A549 (cell line): ENCODE data around the gene DLGAP5. TPM values are rescaled to one million over a fixed set of nuclear protein-coding genes. Genes with fewer than 3 reads are reported as not detected.

Experiments used
- ATAC-seq, 2 experiments: fragments of 200-7000 bp in 1 of 2; fragments of >200 bp in 1 of 2; cut with Nextera tagmentation in 1 of 2; cut with Tn5 transposase in 1 of 2; 3 replicates each; pipeline versions ENCODE4 v1.8.0 to v1.9.1; 2018 to 2020; ENCODE audit warnings: mild to moderate bottlenecking in 1 of 2, moderate library complexity in 1 of 2
- CTCF ChIA-PET: fragments of 300-600 bp; sonication (Branson Sonifier 250); formaldehyde crosslinking; extraction: SDS; loops from one replicate; lab custom pipeline; 2021; ENCODE audit warnings: antibody characterized with exemption, inconsistent platforms; lab: Yijun Ruan, JAX
- POLR2A ChIA-PET: fragments of 350-600 bp; formaldehyde crosslinking; extraction: SDS; loops from one replicate; lab custom pipeline; 2021; ENCODE audit warnings: antibody characterized with exemption, inconsistent platforms; lab: Yijun Ruan, JAX
- DNase-seq, 2 experiments: peaks; one replicate each; pipeline versions ENCODE4 v3.0.0 to v3.0.0-alpha.2; 2011 to 2016; ENCODE audit warnings: low read depth in 1 of 2, low spot score in 1 of 2
- FAIRE-seq: peaks from 2 replicates; lab custom pipeline; 2011; peaks lifted over from hg19 to GRCh38; lab: Jason Lieb, UNC
- H3K27ac ChIP-seq, 2 experiments: fragments of >200 bp; sonication (Bioruptor Twin); formaldehyde crosslinking; 3 replicates each; pipeline ENCODE4 v1.5.1; 2016 to 2017
- H3K4me1 ChIP-seq: fragments of >200 bp; sonication (Bioruptor Twin); formaldehyde crosslinking; 3 replicates; pipeline ENCODE4 v1.6.1; 2016
- H3K4me2 ChIP-seq: fragments of >200 bp; sonication (Bioruptor Twin); formaldehyde crosslinking; 3 replicates; pipeline ENCODE4 v1.6.1; 2016
- H3K4me3 ChIP-seq: fragments of >200 bp; sonication (Bioruptor Twin); formaldehyde crosslinking; 3 replicates; pipeline ENCODE4 v1.5.1; 2016
- H3K9me3 ChIP-seq: fragments of >200 bp; sonication (Bioruptor Twin); formaldehyde crosslinking; 3 replicates; pipeline ENCODE4 v1.6.1; 2016
- CBX8 ChIP-seq: fragments of 200-600 bp; sonication (generic); IDR thresholded peaks from 2 replicates; pipeline ENCODE4 v1.6.1; 2016
- EP300 ChIP-seq, 2 experiments: fragments of >200 bp; sonication (Bioruptor Twin); formaldehyde crosslinking; IDR thresholded peaks; 2 replicates in 1 of 2; 3 replicates in 1 of 2; pipeline ENCODE4 v1.6.1; 2016 to 2017
- FOSL2 ChIP-seq, 2 experiments: fragments of 450-650 bp in 1 of 2; fragments of >200 bp in 1 of 2; sonication (Bioruptor Twin) in 1 of 2; formaldehyde crosslinking; IDR thresholded peaks; 2 replicates each; pipeline versions ENCODE4 v1.5.0 to v1.6.1; 2016 to 2020; ENCODE audit warnings: mild to moderate bottlenecking in 1 of 2, moderate library complexity in 1 of 2
- HOXB13 ChIP-seq: fragments of 250-450 bp; sonication (Bioruptor Pico); IDR thresholded peaks from 2 replicates; pipeline ENCODE4 v1.5.0; 2020; ENCODE audit warnings: low read depth, mild to moderate bottlenecking, moderate library complexity
- HOXB5 ChIP-seq: fragments of 250-450 bp; sonication (Bioruptor Pico); IDR thresholded peaks from 2 replicates; pipeline ENCODE4 v1.5.0; 2020; ENCODE audit warnings: mild to moderate bottlenecking, moderate library complexity
- KDM1A ChIP-seq: fragments of 200-600 bp; sonication (generic); IDR thresholded peaks from 2 replicates; pipeline ENCODE4 v1.6.1; 2016; ENCODE audit warnings: low read depth, mild to moderate bottlenecking
- KDM5A ChIP-seq: fragments of 200-600 bp; sonication (generic); IDR thresholded peaks from 2 replicates; pipeline ENCODE4 v1.6.1; 2016; ENCODE audit warnings: antibody characterized with exemption, mild to moderate bottlenecking
- MYC ChIP-seq: IDR thresholded peaks from 2 replicates; pipeline ENCODE4 v1.6.1; 2012; ENCODE audit warnings: mild to moderate bottlenecking, inconsistent platforms, low read length, improper control_type of control experiment, borderline replicate concordance
- NFE2L2 ChIP-seq: fragments of 150-350 bp; conservative IDR thresholded peaks from 2 replicates; pipeline ENCODE4 v1.6.1; 2014; ENCODE audit warnings: low read length
- NR3C1 ChIP-seq: fragments of >200 bp; sonication (Bioruptor Twin); formaldehyde crosslinking; IDR thresholded peaks from 3 replicates; pipeline ENCODE4 v1.6.1; 2017
- PHF8 ChIP-seq: fragments of 200-600 bp; sonication (generic); IDR thresholded peaks from 2 replicates; pipeline ENCODE4 v1.6.1; 2016; ENCODE audit warnings: low read depth, mild to moderate bottlenecking, antibody characterized with exemption, moderate library complexity, borderline replicate concordance
- RARB ChIP-seq: fragments of 250-450 bp; sonication (Bioruptor Pico); IDR thresholded peaks from 2 replicates; pipeline ENCODE4 v1.8.0; 2021; ENCODE audit warnings: mild to moderate bottlenecking, moderate library complexity
- RCOR1 ChIP-seq: fragments of 150-350 bp; IDR thresholded peaks from 2 replicates; pipeline ENCODE4 v1.6.1; 2014; ENCODE audit warnings: antibody characterized with exemption, low read length, low read depth
- RFX5 ChIP-seq: fragments of 450-650 bp; IDR thresholded peaks from 2 replicates; pipeline ENCODE4 v1.7.1; 2014; ENCODE audit warnings: antibody characterized with exemption, mild to moderate bottlenecking, moderate library complexity
- TFCP2L1 ChIP-seq: fragments of 250-450 bp; sonication (Bioruptor Pico); IDR thresholded peaks from 2 replicates; pipeline ENCODE4 v1.5.0; 2021; ENCODE audit warnings: mild to moderate bottlenecking
- TP53 ChIP-seq: fragments of 250-450 bp; sonication (Bioruptor Pico); IDR thresholded peaks from 2 replicates; pipeline ENCODE4 v1.5.0; 2021; ENCODE audit warnings: mild to moderate bottlenecking, moderate library complexity
- ZC3H11A ChIP-seq: fragments of 450-650 bp; IDR thresholded peaks from 2 replicates; pipeline ENCODE4 v1.6.1; 2014; ENCODE audit warnings: antibody characterized with exemption, mild to moderate bottlenecking
- ZNF302 ChIP-seq: fragments of 250-450 bp; sonication (Bioruptor Pico); IDR thresholded peaks from 2 replicates; pipeline ENCODE4 v1.9.0; 2021; ENCODE audit warnings: inconsistent platforms, mild to moderate bottlenecking, moderate library complexity
- WGBS: methylation state at CpG from one replicate; pipeline ENCODE4 v1.1.6; 2017; ENCODE audit errors: missing lambda C conversion rate; 5-methylcytosine and 5-hydroxymethylcytosine counted together
- polyA plus RNA-seq, 4 experiments: library from polyadenylated mRNA; depleted of rRNA in 3 of 4; stranded (reverse); fragments of >200 nt; fragmentation: RNase III in 1 of 4; extraction: RNeasy Plus Mini Kit Qiagen cat#74134 plus additional on column Dnase treatment in 1 of 4; gene quantifications; 2 replicates in 3 of 4; 3 replicates in 1 of 4; pipeline ENCODE4 v1.2.3, GENCODE V29; 2011 to 2017
- TF ChIP-seq, protein P1 (sequence below): fragments of 450-650 bp; IDR thresholded peaks from 2 replicates; pipeline ENCODE4 v1.6.1; 2014; ENCODE audit warnings: antibody characterized with exemption
- TF ChIP-seq, protein P2 (sequence below): fragments of >200 bp; sonication (Bioruptor Twin); formaldehyde crosslinking; IDR thresholded peaks from 3 replicates; pipeline ENCODE4 v1.6.1; 2016

DLGAP5 gene
- polyA plus RNA-seq, 2 of the 4 experiments (the other 2 are of a cell fraction), result 46.1 to 46.6 TPM

DNA sequence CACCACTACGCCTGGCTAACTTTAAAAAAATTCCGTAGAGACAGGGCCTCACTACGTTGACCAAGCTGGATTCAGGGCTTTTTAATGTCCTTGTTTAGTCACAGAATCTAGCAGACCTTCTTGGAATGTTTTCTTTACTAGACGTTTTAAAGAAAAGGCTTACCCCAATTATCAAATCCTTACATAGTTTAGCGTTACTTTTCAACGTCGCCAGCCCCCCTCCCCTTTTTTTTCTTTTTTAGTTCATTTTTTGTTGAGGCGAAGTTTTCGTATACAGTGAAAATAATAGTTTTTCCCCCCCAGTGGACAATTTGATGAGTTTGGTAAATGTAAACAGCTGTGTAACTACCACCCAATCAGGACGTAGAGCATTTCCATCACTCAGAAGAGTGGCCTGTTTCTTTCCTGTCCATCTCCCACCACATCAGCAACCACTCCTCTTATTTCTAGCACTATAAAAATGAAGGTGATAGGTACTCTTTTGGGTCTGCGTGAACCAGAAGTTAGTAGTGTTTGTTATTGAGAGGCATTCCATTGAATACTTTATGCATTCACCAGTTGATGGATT lies 753 bp upstream of the DLGAP5 start:
- Histone ChIP-seq H3K4me1 (peaks cover 13% of the 10 kb centered on the region), H3K4me3 (peak overlapping the region; percentile 86), H3K4me2 (peak overlapping the region; percentile 66), H3K9me3 (no peaks in the 10 kb centered on the region), H3K27ac (peak overlapping the region; percentile 64 to 77)
- no peak for TF ChIP-seq NR3C1
- peak; percentile 48; the same call in 1 of the 2 replicates for TF ChIP-seq PHF8
- 23% methylated on average over 11 of the region's 11 CpGs for WGBS
- FAIRE-seq (no peak), DNase-seq (peak in 1 of 2 experiments; percentile 13), ATAC-seq (peak in 1 of 2 experiments; percentile 18; a peak in 1 of 6 replicates)
- POLR2A ChIA-PET, result interaction anchor here (0.7 to 1.2 kb wide), 2 partner anchors 89 to 141 kb away, joined by 3 read pairs; partner anchors contain the start of gene MAPK1IP1L
- CTCF ChIA-PET, result interaction anchor here (1.1 kb wide), 2 partner anchors 9 to 21 kb away, joined by 4 to 6 read pairs; no protein-coding TSS in a partner anchor

DNA sequence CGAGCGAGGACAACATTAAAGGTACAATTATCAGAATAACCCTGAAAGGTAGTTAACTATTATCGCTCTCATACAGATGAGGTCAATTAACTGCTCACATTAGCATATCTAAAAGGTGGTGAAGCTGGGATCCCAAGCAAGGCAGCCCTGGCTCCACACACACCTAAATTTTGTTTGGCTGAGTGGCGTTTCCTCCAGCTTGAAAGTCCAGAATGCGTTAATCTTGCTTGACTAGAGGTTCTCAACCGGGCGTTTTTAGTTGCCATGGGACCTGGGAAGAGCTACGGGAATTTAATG lies 531 bp downstream of the DLGAP5 start:
- peaks cover 13% of the 10 kb centered on the region for H3K4me1 ChIP-seq
- FAIRE-seq (no peak), DNase-seq (no peak), ATAC-seq (peak in 1 of 2 experiments; percentile 15; a peak in 3 of 6 replicates)
- TF ChIP-seq RARB (CRISPR knock-in tag) (no peak), HOXB5 (CRISPR knock-in tag) (no peak), RCOR1 (no peak), ZC3H11A (no peak), TP53 (no peak), EP300 (IDR thresholded peaks at IDR 0.05) (no peak), HOXB13 (CRISPR knock-in tag) (no peak), KDM1A (no peak), FOSL2 (IDR thresholded peaks at IDR 0.05) (no peak), FOSL2 (CRISPR knock-in tag; IDR thresholded peaks at IDR 0.05) (no peak), ZNF302 (CRISPR knock-in tag) (no peak), CBX8 (no peak), RFX5 (no peak), NFE2L2 (no peak), TFCP2L1 (CRISPR knock-in tag) (no peak), MYC (no peak), NR3C1 (no peak), KDM5A (no peak)
- TF ChIP-seq, protein P1, sequence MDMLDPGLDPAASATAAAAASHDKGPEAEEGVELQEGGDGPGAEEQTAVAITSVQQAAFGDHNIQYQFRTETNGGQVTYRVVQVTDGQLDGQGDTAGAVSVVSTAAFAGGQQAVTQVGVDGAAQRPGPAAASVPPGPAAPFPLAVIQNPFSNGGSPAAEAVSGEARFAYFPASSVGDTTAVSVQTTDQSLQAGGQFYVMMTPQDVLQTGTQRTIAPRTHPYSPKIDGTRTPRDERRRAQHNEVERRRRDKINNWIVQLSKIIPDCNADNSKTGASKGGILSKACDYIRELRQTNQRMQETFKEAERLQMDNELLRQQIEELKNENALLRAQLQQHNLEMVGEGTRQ, result no peak
- H3K4me3 ChIP-seq, result peak overlapping the region; percentile 86
- 16% methylated on average over 8 of the region's 8 CpGs for WGBS
- POLR2A ChIA-PET, result no interaction called here
- H3K27ac ChIP-seq, result peak overlapping the region; percentile 73 to 84
- H3K4me2 ChIP-seq, result peak overlapping the region; percentile 75
- CTCF ChIA-PET, result interaction anchor here (1.0 to 1.2 kb wide), 3 partner anchors 35 to 101 kb away, joined by 3 to 4 read pairs (median 4); no protein-coding TSS in a partner anchor
- H3K9me3 ChIP-seq, result no peaks in the 10 kb centered on the region

DNA sequence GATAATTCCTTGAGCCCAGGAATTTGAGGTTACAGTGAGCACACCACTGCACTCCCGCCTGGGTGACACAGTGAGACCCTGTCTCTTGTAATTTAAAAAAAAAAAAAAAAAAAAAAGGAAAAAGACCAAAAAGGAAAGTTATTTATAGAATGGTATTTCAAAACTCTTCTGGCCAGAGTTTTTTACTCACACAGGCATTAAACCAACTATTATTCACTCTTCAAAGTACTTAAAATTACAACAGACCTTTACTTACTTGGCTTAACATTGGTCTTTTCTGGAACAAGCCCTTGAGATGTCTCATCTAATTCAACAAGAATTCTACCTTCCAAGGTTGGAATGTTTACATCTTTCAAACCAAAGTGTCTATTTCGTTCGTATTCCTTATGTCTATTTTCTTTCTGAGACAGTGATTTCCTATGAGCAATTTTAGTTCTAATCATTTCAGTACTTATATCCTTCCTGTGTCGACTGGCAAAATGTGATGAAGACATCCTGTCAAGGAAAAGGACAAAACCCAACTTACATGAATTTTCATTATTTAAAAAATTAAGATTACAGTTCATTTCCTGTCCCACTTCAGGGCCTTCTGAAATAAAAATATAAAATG lies 2.6 kb downstream of the DLGAP5 start:
- Histone ChIP-seq H3K4me3 (no peak overlapping the region), H3K4me2 (peak overlapping the region; percentile 75; the same call in 1 of the 3 replicates), H3K4me1 (peaks cover 13% of the 10 kb centered on the region), H3K9me3 (no peaks in the 10 kb centered on the region), H3K27ac (no peak overlapping the region)
- POLR2A ChIA-PET, result no interaction called here
- ATAC-seq (no peak), FAIRE-seq (no peak), DNase-seq (no peak)
- no peak for TF ChIP-seq KDM5A
- TF ChIP-seq, protein P2, sequence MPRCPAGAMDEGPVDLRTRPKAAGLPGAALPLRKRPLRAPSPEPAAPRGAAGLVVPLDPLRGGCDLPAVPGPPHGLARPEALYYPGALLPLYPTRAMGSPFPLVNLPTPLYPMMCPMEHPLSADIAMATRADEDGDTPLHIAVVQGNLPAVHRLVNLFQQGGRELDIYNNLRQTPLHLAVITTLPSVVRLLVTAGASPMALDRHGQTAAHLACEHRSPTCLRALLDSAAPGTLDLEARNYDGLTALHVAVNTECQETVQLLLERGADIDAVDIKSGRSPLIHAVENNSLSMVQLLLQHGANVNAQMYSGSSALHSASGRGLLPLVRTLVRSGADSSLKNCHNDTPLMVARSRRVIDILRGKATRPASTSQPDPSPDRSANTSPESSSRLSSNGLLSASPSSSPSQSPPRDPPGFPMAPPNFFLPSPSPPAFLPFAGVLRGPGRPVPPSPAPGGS, result no peak
- CTCF ChIA-PET, result interaction anchor here (0.6 to 0.9 kb wide), 3 partner anchors 58 to 904 kb away, joined by 3 to 4 read pairs (median 4); no protein-coding TSS in a partner anchor
- WGBS, result 95% methylated on average over 4 of the region's 4 CpGs
